Bronchial epithelial cell (primary cell): Measurements from ENCODE around the gene NCAM1. TPM values are rescaled to one million over a fixed set of nuclear protein-coding genes. Genes with fewer than 3 reads are reported as not detected.

Source experiments
- DNase-seq: peaks from one replicate; pipeline ENCODE4 v3.0.0-alpha.2; 2010; ENCODE audit warnings: low read depth
- FAIRE-seq: peaks from 2 replicates; lab custom pipeline; 2011; peaks lifted over from hg19 to GRCh38; lab: Jason Lieb, UNC
- H3K27me3 ChIP-seq: 2 replicates; pipeline ENCODE4 v1.5.1; 2011; ENCODE audit warnings: low read length; ENCODE audit not compliant: control insufficient read depth, insufficient read depth
- H3K36me3 ChIP-seq: 2 replicates; pipeline ENCODE4 v1.5.1; 2011; ENCODE audit warnings: low read length; ENCODE audit not compliant: control insufficient read depth, insufficient read depth
- H3K4me3 ChIP-seq: 2 replicates; pipeline ENCODE4 v1.5.1; 2011; ENCODE audit warnings: mild to moderate bottlenecking, low read depth, low read length, control low read depth
- CTCF ChIP-seq: IDR thresholded peaks from 2 replicates; pipeline ENCODE4 v1.5.1; 2011; ENCODE audit warnings: mild to moderate bottlenecking, moderate library complexity, low read length, control low read depth, inconsistent platforms; ENCODE audit not compliant: insufficient read depth, severe bottlenecking
- total RNA-seq: library from RNA; depleted of rRNA; stranded (reverse); fragments of >200 nt; gene quantifications from 2 replicates; pipeline ENCODE4 v1.2.1, GENCODE V29; 2014

NCAM1 gene
- total RNA-seq, 1 donor from 2014 or later = under 0.01 TPM

DNA sequence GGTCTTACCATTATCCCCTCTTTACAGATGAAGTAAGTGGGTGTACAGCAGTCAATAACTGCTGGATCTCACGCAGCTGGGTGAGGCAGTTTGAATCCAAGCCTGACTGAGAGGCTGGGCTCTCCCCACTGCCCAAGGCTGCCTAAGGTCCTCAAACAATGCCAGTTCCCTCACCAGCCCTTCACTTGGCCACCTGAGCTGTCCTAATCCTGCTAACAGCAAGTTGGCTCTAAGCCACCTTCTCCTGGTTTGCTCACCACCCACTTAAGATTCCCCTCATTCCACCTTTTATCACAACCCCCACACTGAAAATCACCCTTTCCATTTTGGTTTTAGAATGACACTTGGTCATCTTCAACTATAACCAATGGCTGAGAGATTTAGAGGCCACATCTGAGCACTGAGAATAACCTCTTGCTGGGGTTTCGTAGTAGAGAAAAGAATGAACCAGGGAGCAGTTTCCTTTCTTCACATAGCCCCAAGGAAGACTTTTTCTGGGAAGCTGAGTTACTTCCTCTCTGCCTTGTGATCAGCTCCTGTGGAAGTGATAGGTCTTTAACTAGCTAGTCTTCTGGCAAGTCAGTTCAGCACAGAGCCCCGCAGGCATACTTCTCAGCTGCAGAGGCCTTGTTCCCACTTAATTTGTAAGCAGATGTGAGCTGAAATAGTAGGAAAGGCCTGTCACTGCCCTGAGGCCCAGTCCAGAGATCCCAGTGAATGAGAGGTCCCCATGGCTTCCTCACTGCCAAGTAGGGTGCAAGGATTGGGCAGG, 295.4 kb downstream of the NCAM1 start:
- FAIRE-seq (no peak), DNase-seq (no peak)

GRCh38 chr11:113260096-113260425, 298.8 kb downstream of the NCAM1 start:
- Histone ChIP-seq H3K4me3 (no peak overlapping the region), H3K36me3 (no peaks in the 10 kb centered on the region), H3K27me3 (no peaks in the 10 kb centered on the region)
- FAIRE-seq (no peak), DNase-seq (no peak)
- TF ChIP-seq CTCF = no peak

More for the DNA sequence above, 295.4 kb downstream of the NCAM1 start:
- H3K27me3 ChIP-seq = no peaks in the 10 kb centered on the region
- no peak for TF ChIP-seq CTCF
- H3K4me3 ChIP-seq = no peak overlapping the region
- H3K36me3 ChIP-seq = no peaks in the 10 kb centered on the region

GRCh38 chr11:113260541-113260940, 299.3 kb downstream of the NCAM1 start:
- H3K27me3 ChIP-seq = no peaks in the 10 kb centered on the region
- FAIRE-seq (no peak), DNase-seq (no peak)
- no peaks in the 10 kb centered on the region for H3K36me3 ChIP-seq
- H3K4me3 ChIP-seq = no peak overlapping the region
- no peak for TF ChIP-seq CTCF

GRCh38 chr11:113261709-113262475, 300.7 kb downstream of the NCAM1 start:
- H3K4me3 ChIP-seq = no peak overlapping the region
- FAIRE-seq = no peak
- no peak for DNase-seq
- H3K27me3 ChIP-seq = no peaks in the 10 kb centered on the region
- TF ChIP-seq CTCF = no peak
- H3K36me3 ChIP-seq = no peaks in the 10 kb centered on the region

DNA sequence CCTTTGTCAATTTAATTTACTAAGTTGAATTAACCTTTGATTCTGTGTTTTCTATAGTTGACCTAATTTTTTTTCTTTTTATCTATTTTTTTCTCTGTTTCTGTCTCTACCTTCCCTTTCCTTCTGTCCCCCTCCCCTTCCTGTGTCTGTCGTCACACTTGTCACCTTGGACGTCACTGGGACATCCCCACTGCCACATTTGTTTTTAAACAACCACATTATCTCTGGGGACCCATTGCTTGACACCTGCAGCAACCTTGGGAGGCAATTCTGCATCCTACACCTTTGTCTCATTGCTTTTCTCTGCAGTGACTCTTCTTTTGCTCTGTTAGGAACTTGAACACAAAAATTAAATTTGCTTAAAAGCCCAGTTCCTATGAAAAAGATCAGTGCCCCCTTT, 301.4 kb downstream of the NCAM1 start:
- H3K27me3 ChIP-seq = no peaks in the 10 kb centered on the region
- FAIRE-seq (no peak), DNase-seq (no peak)
- H3K36me3 ChIP-seq = no peaks in the 10 kb centered on the region
- no peak for TF ChIP-seq CTCF
- no peak overlapping the region for H3K4me3 ChIP-seq
